HG03280 (cell line): ENCODE results near the gene C1orf21.
"Not testable (repeated sequence)": the region's sequence is repeated elsewhere in the genome, so short reads cannot be mapped to it uniquely, and the experiment has no call there.

Experiments used
- ATAC-seq: cut with Tn5 transposase; IDR thresholded peaks from one replicate; pipeline ENCODE4 v1.9.1; 2021; ENCODE audit warnings: mild to moderate bottlenecking, moderate library complexity; ENCODE audit not compliant: unreplicated experiment

C1orf21 gene

DNA sequence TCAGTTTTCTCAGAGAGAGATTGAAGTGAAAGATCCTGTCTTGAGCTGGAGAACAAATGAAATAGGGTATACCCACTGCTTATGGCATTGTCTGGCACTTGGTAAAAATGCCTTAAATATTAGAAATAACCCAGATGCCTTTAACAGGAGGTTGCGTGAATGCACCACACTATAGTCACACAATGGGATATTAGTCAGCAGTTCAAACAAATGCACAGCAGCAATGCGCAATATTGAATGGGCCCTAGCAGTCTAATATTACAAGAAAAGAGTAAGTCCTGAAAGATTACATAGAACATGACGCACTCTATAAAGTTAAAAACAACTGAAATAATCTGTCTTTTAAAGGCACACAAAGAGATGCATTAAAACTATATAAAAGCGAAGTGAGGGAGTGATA lies 206.8 kb downstream of the C1orf21 start:
- ATAC-seq: no peak

DNA sequence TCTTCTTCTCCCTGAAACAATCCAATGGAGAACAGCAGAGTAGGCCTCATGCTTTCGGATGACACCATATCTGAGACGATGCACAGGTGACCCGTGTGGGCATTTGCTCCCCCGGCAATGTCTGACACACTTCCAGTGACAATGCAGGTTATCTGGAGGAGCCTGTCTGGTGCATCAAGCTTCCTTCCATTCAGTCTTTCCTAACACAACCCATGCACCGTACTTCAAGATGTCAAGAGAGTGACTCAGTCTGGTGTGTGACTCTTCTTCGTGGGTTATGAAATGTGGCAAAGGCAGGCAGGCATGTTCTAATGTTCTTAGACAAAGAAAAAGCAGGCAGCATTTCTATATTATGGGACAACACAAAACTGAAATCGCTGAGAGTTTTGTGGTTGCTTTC lies 208.8 kb downstream of the C1orf21 start:
- no peak for ATAC-seq

DNA sequence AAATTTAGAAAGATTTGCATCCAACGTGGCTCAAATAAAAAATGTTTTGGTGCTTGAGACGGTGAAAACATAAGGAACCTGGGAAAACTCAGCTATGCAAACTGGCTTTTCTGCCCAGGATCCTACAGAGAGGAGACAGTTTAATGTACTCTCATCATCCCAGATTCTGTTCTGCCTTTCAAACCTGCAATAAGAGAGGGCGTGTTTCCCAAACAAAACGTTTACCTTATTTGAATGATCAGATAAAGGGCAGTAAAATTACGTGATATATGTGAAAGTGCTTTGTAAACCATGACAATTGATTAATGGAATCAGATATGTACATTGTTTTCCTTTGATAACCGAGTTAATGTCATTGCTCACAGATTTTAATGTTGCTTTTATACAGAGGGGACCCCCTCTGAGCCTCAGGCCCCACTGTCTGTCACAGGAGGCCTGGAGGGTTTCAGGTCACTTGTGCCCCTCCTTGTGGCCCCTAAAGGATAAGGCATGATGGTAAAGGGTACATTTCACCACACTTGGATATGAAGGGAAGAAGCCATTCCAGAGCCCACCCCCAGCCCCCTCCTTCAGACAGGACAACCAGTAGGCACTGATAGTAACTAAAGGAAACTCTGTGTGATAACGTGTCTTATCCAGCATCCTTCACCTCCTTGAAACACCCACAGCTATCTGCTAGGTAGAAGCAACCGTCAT lies 210.3 kb downstream of the C1orf21 start:
- no peak for ATAC-seq

DNA sequence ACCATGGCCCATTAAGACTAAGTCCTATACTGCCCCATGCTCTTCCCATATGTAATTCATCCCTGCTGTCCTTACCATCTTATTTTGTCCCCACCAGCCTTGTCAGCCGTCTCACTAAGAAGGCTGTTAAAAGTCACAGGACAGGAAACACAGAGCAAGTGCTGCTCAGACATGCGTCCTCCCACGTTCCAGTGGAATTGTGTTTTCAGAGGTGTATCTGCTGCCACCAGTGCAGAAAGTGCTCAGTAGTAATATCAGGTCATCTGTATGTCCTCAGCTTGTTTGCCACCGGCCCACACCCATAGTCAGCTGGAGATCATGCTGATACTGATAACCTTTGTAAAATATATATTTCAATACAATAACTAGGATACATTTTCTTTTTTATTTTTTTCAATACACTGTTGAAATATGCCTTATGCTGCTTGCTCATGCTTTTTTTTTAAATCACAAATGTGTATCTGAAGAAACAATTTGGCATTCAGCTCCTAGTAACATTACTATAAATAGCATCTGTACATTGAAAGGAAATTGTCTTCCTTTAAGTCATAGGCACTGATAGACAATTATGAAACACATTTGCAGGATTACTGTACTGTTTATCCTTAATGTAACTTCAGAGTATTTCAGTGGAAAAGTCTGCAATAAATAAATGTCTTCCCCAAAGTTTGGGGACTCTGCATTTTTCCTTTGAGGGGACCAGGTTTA lies 211.0 kb downstream of the C1orf21 start:
- ATAC-seq: no peak

GRCh38 chr1:184598403-184599193 lies 211.8 kb downstream of the C1orf21 start:
- ATAC-seq: no peak

DNA sequence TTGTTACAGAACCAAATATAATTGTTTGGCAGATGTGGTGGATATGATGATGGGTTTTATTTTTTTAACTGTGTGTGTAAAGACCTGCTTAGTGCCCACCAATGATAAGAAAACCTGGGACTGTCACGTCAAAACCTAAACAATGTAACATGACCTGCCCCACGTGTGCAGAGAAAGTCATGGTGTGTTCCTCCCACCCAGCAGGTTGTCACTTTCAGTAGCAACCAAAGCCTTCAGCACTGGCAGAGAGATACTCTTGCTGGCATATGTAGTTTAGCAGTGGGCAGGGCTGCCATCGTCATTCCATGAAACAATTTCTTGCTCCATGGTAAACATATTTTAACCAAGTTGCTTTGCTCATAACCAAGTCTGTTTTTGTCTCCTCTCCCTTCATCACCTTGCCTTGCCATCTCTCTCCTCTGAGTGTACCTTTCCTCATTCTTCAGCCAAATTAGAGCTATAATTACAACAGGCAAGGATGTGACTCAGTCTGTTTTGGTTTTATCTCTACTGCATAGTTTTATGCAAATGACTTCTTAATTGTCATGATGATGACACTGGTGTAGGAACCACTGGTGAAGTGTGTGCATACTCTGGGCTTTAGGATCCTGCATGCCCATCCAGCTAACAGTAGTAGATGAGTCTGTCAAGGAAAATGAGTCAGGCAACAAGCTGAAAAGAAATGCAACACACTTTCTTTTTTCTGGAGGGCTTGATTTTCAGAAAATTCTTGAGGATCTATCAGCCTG lies 217.5 kb downstream of the C1orf21 start:
- ATAC-seq: no peak

- no peak for ATAC-seq
Measured at GRCh38 chr1:184605941-184606340, 219.1 kb downstream of the C1orf21 start.

DNA sequence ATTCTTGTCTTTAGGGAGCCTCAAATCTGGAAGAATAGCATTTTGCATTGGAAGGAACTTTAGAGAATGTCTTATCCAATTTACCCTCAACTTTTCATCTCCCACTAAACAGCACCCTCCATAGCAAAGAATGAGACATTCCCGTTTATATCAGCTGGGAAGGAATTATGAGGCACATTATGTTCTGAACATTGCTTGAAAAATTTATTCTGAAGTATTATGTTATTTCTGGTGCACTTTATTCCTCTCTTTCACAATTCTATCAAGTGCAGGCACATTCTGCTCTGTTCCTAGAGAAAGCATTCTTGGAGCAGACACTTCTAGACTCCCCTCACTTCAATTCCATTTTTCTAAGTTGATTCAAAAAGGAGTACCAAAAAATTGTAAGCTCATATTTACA lies 220.0 kb downstream of the C1orf21 start:
- ATAC-seq: no peak

GRCh38 chr1:184608581-184608980 lies 221.8 kb downstream of the C1orf21 start:
- no peak for ATAC-seq

DNA sequence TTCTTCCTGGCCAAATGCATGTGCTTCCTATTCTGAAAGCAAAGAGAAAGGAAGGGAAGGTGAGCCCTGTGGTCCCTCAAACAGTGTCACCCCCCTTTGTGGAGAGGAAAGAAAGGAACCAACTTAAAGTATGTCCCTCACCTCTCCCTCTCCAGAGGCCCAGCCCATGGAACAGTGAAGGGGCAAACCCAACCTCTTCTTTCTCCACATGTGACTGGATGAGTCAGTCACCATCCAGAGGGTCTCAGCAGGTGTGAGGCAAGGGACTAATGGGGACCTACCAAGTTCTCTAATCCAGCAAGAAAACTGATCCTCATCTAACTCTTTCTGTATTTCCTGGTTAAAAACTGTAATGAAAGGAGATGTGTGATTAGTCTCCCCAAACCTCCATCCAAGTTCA lies 222.2 kb downstream of the C1orf21 start:
- ATAC-seq: no peak

DNA sequence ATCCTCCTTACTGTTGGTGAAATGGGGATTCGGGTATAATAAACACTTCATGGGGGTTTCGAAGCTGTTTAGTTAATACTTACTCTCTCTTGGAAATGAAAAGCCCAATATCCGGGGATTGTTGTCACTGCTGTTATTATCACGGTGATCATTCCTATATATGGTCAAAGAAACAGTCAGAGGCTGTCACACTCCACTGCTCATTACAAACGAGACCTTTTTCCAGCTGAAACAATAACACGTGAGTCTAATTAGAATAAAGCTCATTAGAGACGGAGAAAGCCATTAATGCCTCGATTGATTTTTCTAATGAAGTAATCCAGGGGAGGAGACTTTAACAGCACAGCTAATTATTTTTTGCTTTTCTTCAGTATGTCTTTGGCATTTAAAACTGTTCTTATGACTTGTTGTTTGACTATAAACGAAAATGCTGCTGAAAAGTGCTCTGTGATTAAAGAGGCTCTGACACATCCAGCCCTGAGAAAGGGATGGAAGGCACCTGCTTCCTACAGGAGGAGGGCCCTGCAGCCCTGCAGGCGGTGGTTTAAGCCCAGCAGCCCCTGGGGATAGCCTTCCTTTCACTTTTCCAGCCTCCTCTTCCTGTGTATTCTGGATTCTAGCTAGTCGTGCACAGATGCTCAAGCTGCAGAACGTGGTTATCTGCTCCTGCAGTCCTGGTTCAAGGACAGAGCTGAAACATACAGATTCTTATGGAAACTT lies 224.2 kb downstream of the C1orf21 start:
- no peak for ATAC-seq

DNA sequence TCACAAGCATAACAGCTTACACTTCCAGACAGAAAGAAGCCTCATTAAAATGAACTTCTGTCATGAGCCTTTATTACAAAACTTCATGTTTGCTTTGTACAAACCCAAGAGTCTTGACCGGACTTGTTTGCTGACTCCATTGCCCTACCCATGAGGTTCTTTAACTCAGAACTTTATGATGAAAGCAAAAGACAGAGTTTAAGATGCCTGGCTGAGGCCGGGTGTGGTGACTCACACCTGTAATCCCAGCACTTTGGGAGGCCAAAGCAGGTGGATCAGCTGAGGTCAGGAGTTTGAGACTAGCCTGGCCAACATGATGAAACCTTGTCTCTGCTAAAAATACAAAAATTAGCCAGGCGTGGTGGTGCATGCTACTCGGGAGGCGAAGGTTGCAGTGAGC lies 225.4 kb downstream of the C1orf21 start:
- not testable (repeated sequence) for ATAC-seq

GRCh38 chr1:184614667-184615066 lies 227.8 kb downstream of the C1orf21 start:
- ATAC-seq: no peak

DNA sequence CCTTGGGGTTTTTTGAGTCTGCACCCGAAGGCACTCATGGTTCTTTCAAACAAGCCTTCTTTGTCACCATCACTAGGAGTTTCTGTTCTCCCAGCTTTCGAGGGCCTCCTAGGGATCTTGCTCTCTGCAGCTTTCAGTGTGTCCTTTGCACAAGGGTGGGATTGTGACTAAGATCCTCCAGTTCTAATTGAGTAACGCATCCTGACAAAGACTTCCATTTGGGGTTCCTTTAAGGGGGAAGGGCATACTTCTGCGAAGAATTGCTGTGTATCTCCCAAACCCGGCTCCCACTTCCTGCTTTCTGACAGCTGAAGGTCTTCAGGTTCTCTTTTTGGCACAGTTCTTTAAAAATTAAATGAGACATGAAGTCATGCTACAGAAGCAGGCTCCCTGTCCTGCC lies 228.5 kb downstream of the C1orf21 start:
- no peak for ATAC-seq

- ATAC-seq: no peak
Measured at GRCh38 chr1:184616504-184616903, 229.7 kb downstream of the C1orf21 start.

DNA sequence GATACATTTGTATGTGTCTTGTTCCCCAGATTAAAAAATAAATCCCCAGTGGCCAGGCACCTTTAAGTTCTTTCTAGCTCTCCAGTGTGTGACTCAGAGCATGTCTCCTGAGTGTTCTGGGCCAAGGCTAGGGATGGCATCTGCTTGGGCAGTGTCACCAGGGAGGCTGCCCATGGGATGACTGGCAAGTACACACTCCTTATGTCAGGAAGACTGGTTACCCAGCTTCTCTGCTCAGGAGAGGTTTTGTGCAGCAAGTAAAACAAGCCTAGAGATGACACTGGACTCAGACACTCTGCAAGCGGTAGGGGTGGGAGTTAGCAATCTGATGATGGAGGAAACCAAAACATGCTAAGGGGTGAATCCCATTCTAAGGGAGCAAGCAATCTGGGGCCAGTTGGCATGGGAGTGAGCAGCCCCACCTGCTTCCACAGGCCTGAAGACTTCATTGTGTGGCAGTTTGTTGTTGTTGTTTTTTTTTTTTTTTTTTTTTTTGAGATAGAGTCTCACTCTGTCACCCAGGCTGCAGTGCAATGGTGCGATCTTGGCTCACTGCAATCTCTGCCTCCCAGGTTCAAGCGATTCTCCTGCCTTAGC lies 230.7 kb downstream of the C1orf21 start:
- ATAC-seq: no peak

DNA sequence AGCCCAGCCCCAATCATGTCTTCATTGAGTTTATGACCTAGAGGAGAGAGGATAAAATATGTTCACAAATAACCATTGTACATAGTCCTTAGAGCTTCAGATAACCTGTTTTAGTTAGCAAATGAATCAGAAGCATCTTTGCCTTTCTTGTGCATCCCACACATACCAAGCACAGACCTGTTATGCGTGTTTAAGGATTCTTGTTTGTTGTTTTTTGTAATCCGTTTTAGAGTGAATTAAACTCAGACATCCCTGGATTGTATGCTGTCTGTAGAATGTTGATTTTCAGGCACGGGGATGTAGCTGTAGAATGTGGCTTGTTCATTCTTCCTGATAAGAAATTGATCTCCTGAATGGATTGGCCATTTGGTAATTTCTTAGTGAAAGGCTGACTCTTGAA lies 232.0 kb downstream of the C1orf21 start:
- ATAC-seq: no peak

- ATAC-seq: no peak
Measured at GRCh38 chr1:184620469-184620868, 233.6 kb downstream of the C1orf21 start.

GRCh38 chr1:184621260-184621659 lies 234.4 kb downstream of the C1orf21 start:
- no peak for ATAC-seq
